Heart left ventricle (tissue), 13 donors: ENCODE results near the gene ASB2.

Experiments
- POLR2A ChIP-seq, 2 donors: fragments of 450-650 bp; IDR thresholded peaks; one replicate each; pipeline ENCODE4 v1.6.1; 2017; ENCODE audit warnings: antibody characterized with exemption in 2 of 2, mild to moderate bottlenecking in 2 of 2, moderate library complexity in 2 of 2
- TF ChIP-seq, protein P1 (sequence below), 12 donors: fragments of 200-600 bp; sonication (generic) in 4 of 12; IDR thresholded peaks; one replicate each; pipeline versions ENCODE4 v1.5.0 to v1.8.0; 2018 to 2022; ENCODE audit warnings: antibody characterized with exemption in 12 of 12, mild to moderate bottlenecking in 5 of 12
- donor health status: ischemic (EF 13 %, LVEDD 7.1; RV severe dilation, severe dysfunction).
- donor health status: DM: no; HTN: yes; CAD: no.
- donor health status: DM: no; HTN: no; CAD: no.
- donor health status: ischemic (EF 25% LVEDD 6.9; RV normal size, moderate dysfunction).
- donor health status: ischemic (EF 25% LVEDD 5.7; RV mildly dilated, moderate dysfunction).
- donor health status: ischemic (EF 35%, LVEDD 5.7; RV mildly dilated, moderate dysfunction).
- donor health status: nonischemic (EF 11% LVEDD 7.7; RV severe dilation, severe dysfunction).
- donor health status: DM: yes; HTN: yes; CAD: no.
- donor health status: PGD.
- donor health status: ischemic (EF 29% LVEDD 5.4; RV normal size, mild dysfunction).
- donor health status: nonischemic (EF 23%, LVEDD 6.1; RV moderate dilation, normal function).

DNA sequence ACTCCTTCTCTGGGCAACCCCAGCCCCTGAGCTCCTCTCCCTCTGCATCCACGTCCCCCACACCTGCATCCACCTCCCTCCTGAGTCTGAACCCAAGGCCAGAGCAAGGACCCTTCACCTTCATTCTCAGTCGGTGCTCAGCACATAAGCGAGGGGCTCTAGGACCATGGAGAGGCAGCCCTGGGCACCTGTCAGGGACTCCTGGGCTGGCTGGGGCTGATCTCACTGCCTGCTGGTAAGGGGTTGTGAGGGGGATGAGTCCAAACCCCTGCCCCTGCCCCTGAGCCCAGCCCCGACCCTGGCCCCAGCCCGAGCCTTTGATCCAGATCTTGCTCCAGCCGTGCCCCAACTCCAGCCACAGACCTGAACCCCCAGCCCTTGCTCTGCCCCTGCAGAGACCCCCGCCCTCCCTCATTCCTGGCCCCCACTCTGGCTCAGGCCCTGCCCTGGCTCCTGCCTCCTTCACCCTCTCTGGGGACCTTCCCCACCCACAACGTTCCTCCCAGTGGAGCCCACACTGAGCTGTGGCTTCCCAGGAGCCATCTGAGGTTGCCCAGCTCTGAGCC is 19.8 kb upstream of the ASB2 start:
- TF ChIP-seq, protein P1, sequence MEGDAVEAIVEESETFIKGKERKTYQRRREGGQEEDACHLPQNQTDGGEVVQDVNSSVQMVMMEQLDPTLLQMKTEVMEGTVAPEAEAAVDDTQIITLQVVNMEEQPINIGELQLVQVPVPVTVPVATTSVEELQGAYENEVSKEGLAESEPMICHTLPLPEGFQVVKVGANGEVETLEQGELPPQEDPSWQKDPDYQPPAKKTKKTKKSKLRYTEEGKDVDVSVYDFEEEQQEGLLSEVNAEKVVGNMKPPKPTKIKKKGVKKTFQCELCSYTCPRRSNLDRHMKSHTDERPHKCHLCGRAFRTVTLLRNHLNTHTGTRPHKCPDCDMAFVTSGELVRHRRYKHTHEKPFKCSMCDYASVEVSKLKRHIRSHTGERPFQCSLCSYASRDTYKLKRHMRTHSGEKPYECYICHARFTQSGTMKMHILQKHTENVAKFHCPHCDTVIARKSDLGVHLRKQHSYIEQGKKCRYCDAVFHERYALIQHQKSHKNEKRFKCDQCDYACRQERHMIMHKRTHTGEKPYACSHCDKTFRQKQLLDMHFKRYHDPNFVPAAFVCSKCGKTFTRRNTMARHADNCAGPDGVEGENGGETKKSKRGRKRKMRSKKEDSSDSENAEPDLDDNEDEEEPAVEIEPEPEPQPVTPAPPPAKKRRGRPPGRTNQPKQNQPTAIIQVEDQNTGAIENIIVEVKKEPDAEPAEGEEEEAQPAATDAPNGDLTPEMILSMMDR (IDR thresholded peaks at IDR 0.05) = no peak
- TF ChIP-seq POLR2A (IDR thresholded peaks at IDR 0.05) = no peak
